GM19452 (cell line): ENCODE data around the gene CSHL1.
"Not testable (repeated sequence)": the region's sequence is repeated elsewhere in the genome, so short reads cannot be mapped to it uniquely, and the experiment has no call there.

Experiments
- ATAC-seq: cut with Tn5 transposase; IDR thresholded peaks from one replicate; pipeline ENCODE4 v1.9.1; 2021; ENCODE audit not compliant: unreplicated experiment

The CSHL1 gene

GRCh38 chr17:63920050-63920449 lies 9.0 kb upstream of the CSHL1 start:
- not testable (repeated sequence) for ATAC-seq

- ATAC-seq = peak; percentile 58
Observed at GRCh38 chr17:63919311-63919723, 8.3 kb upstream of the CSHL1 start.

- ATAC-seq = not testable (repeated sequence)
Observed at GRCh38 chr17:63918789-63919305, 7.8 kb upstream of the CSHL1 start, which contains the start of gene GH1. Gene GH1 (minus strand): TSS chr17:63918839. CDS start chr17:63918776, 63 bp downstream.

- no peak for ATAC-seq
Observed at GRCh38 chr17:63918305-63918704, 7.2 kb upstream of the CSHL1 start.

GRCh38 chr17:63917646-63918045 lies 6.6 kb upstream of the CSHL1 start:
- ATAC-seq = no peak

- ATAC-seq = not testable (repeated sequence)
Observed at GRCh38 chr17:63917206-63917605, 6.1 kb upstream of the CSHL1 start.

- ATAC-seq = no peak
Observed at GRCh38 chr17:63916566-63917185, 5.6 kb upstream of the CSHL1 start.

- ATAC-seq = not testable (repeated sequence)
Observed at GRCh38 chr17:63915753-63916152, 4.7 kb upstream of the CSHL1 start.

- ATAC-seq = no peak
Observed at GRCh38 chr17:63914471-63914870, 3.4 kb upstream of the CSHL1 start.

- no peak for ATAC-seq
Observed at GRCh38 chr17:63911657-63912100, 621 bp upstream of the CSHL1 start.

- ATAC-seq = no peak
Observed at GRCh38 chr17:63910096-63910495, 962 bp downstream of the CSHL1 start.

GRCh38 chr17:63909586-63909985 lies 1.5 kb downstream of the CSHL1 start:
- ATAC-seq = not testable (repeated sequence)

- ATAC-seq = not testable (repeated sequence)
Observed at GRCh38 chr17:63907161-63907778, 3.8 kb downstream of the CSHL1 start.

GRCh38 chr17:63904796-63905195 lies 6.3 kb downstream of the CSHL1 start:
- ATAC-seq = not testable (repeated sequence)

- not testable (repeated sequence) for ATAC-seq
Observed at GRCh38 chr17:63903787-63904201, 7.3 kb downstream of the CSHL1 start.

- ATAC-seq = not testable (repeated sequence)
Observed at GRCh38 chr17:63901971-63902370, 9.1 kb downstream of the CSHL1 start.

- not testable (repeated sequence) for ATAC-seq
Observed at GRCh38 chr17:63898899-63899798, 11.9 kb downstream of the CSHL1 start.

GRCh38 chr17:63896524-63897354 lies 14.3 kb downstream of the CSHL1 start, which contains the start of gene CSH1:
Gene CSH1 (minus strand): TSS chr17:63896574. CDS start chr17:63896511, 63 bp downstream.
- not testable (repeated sequence) for ATAC-seq

- not testable (repeated sequence) for ATAC-seq
Observed at GRCh38 chr17:63894821-63895220, 16.2 kb downstream of the CSHL1 start.

- ATAC-seq = not testable (repeated sequence)
Observed at GRCh38 chr17:63894021-63894420, 17.0 kb downstream of the CSHL1 start.
